Keratinocyte (primary cell): ENCODE data around the gene ARMH1. TPM values are rescaled to one million over a fixed set of nuclear protein-coding genes. Genes with fewer than 3 reads are reported as not detected.

Source experiments
- DNase-seq: peaks from one replicate; pipeline ENCODE4 v3.0.0-alpha.2; 2011; ENCODE audit warnings: low read depth, missing footprints, low spot score
- FAIRE-seq: peaks from 2 replicates; lab custom pipeline; 2011; peaks lifted over from hg19 to GRCh38; lab: Jason Lieb, UNC
- H2AFZ ChIP-seq: 2 replicates; pipeline ENCODE4 v1.6.0; 2012; ENCODE audit warnings: low read length, control low read depth, inconsistent platforms; ENCODE audit not compliant: control insufficient read depth
- H3K27ac ChIP-seq: 2 replicates; pipeline ENCODE4 v1.5.1; 2011; ENCODE audit warnings: low read length; ENCODE audit not compliant: control insufficient read depth, insufficient read depth
- H3K27me3 ChIP-seq: 3 replicates; pipeline ENCODE4 v1.6.0; 2011; ENCODE audit warnings: low read length; ENCODE audit not compliant: control insufficient read depth, insufficient read depth; ENCODE audit errors: extremely low read depth
- H3K36me3 ChIP-seq, 2 experiments: 2 replicates in 1 of 2; 3 replicates in 1 of 2; pipeline ENCODE4 v1.5.1; 2011; ENCODE audit warnings: low read length in 2 of 2, mild to moderate bottlenecking in 1 of 2; ENCODE audit not compliant: control insufficient read depth in 2 of 2, insufficient read depth in 2 of 2; ENCODE audit errors: extremely low read depth in 1 of 2
- H3K4me1 ChIP-seq: 3 replicates; pipeline ENCODE4 v1.5.1; 2011; ENCODE audit warnings: low read length; ENCODE audit not compliant: control insufficient read depth, insufficient read depth; ENCODE audit errors: extremely low read depth
- H3K4me2 ChIP-seq: 3 replicates; pipeline ENCODE4 v1.6.0; 2011; ENCODE audit warnings: low read depth, low read length; ENCODE audit not compliant: control insufficient read depth, insufficient read depth; ENCODE audit errors: extremely low read depth
- H3K4me3 ChIP-seq, 3 experiments: fragments of 200-600 bp in 1 of 3; sonication (generic) in 1 of 3; 2 replicates in 2 of 3; 3 replicates in 1 of 3; pipeline ENCODE4 v1.5.1; 2011 to 2016; ENCODE audit warnings: low read length in 3 of 3, mild to moderate bottlenecking in 3 of 3, control low read depth in 2 of 3, inconsistent platforms in 1 of 3, low read depth in 1 of 3, mixed read lengths in 1 of 3, mixed run types in 1 of 3, moderate library complexity in 1 of 3; ENCODE audit not compliant: control insufficient read depth in 2 of 3, insufficient read depth in 2 of 3; ENCODE audit errors: extremely low read depth in 1 of 3
- H3K79me2 ChIP-seq: 2 replicates; pipeline ENCODE4 v1.6.0; 2012; ENCODE audit warnings: low read length; ENCODE audit not compliant: control insufficient read depth, insufficient read depth
- H3K9ac ChIP-seq: 3 replicates; pipeline ENCODE4 v1.6.0; 2011; ENCODE audit warnings: low read length; ENCODE audit not compliant: control insufficient read depth, insufficient read depth; ENCODE audit errors: extremely low read depth
- H3K9me1 ChIP-seq: 3 replicates; pipeline ENCODE4 v1.6.0; 2011; ENCODE audit warnings: low read length; ENCODE audit not compliant: control insufficient read depth, insufficient read depth; ENCODE audit errors: extremely low read depth
- H3K9me3 ChIP-seq: 2 replicates; pipeline ENCODE4 v1.5.1; 2012; ENCODE audit warnings: low read depth, low read length; ENCODE audit not compliant: control insufficient read depth
- H4K20me1 ChIP-seq: 3 replicates; pipeline ENCODE4 v1.6.0; 2011; ENCODE audit warnings: low read length; ENCODE audit not compliant: control insufficient read depth, insufficient read depth; ENCODE audit errors: extremely low read depth
- EZH2 ChIP-seq: IDR thresholded peaks from one replicate; pipeline ENCODE4 v1.6.1; 2012; ENCODE audit warnings: inconsistent platforms, mild to moderate bottlenecking, low read length, moderate library complexity
- dilution Hi-C: fragments of 300-500 bp; cut with MboI; formaldehyde crosslinking; loops from one replicate; pipeline ENCODE4 v1.7.0; 2020; ENCODE audit warnings: low sequenced_read_pairs; ENCODE audit not compliant: extremely low pct_ligation_motif_present
- polyA plus RNA-seq, 5 experiments: library from polyadenylated mRNA; depleted of rRNA in 3 of 5; stranded (reverse) in 3 of 5; stranded (forward) in 1 of 5; unstranded in 1 of 5; fragments of >200 nt; gene quantifications; 1 replicate in 1 of 5; 2 replicates in 3 of 5; 3 replicates in 1 of 5; pipeline versions ENCODE4 v1.2.1 to v1.2.3, GENCODE V29; 2011 to 2012; ENCODE audit warnings: missing spikeins in 2 of 5, low read depth in 1 of 5, low replicate concordance in 1 of 5
- TF ChIP-seq, protein P1 (sequence below), 3 experiments: IDR thresholded peaks in 1 of 3; conservative IDR thresholded peaks in 1 of 3; optimal IDR thresholded peaks in 1 of 3; 2 replicates in 2 of 3; 3 replicates in 1 of 3; pipeline versions ENCODE3 to v1.5.1; 2011; ENCODE audit warnings: low read length in 3 of 3, mild to moderate bottlenecking in 3 of 3, moderate library complexity in 2 of 3, control low read depth in 1 of 3, inconsistent platforms in 1 of 3; ENCODE audit not compliant: insufficient read depth in 2 of 3; ENCODE audit errors: extremely low read depth in 1 of 3

Gene ARMH1
- polyA plus RNA-seq, 1 donor (not counting 4 experiments of a cell fraction or from before 2014, with no cell fraction given), result 0.22 TPM

- H3K9me1 ChIP-seq, result peaks cover 5% of the 10 kb centered on the region
- H3K36me3 ChIP-seq, result peaks cover 11 to 28% of the 10 kb centered on the region in 2 experiments
- H3K9ac ChIP-seq, result peak overlapping the region; percentile 80
- peaks cover 17% of the 10 kb centered on the region for H3K79me2 ChIP-seq
- H3K27ac ChIP-seq, result peak overlapping the region; percentile 56
- H3K4me3 ChIP-seq, result peak overlapping the region; percentile 58 to 84 (median 80)
- no peak for DNase-seq
- TF ChIP-seq, protein P1, sequence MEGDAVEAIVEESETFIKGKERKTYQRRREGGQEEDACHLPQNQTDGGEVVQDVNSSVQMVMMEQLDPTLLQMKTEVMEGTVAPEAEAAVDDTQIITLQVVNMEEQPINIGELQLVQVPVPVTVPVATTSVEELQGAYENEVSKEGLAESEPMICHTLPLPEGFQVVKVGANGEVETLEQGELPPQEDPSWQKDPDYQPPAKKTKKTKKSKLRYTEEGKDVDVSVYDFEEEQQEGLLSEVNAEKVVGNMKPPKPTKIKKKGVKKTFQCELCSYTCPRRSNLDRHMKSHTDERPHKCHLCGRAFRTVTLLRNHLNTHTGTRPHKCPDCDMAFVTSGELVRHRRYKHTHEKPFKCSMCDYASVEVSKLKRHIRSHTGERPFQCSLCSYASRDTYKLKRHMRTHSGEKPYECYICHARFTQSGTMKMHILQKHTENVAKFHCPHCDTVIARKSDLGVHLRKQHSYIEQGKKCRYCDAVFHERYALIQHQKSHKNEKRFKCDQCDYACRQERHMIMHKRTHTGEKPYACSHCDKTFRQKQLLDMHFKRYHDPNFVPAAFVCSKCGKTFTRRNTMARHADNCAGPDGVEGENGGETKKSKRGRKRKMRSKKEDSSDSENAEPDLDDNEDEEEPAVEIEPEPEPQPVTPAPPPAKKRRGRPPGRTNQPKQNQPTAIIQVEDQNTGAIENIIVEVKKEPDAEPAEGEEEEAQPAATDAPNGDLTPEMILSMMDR (optimal IDR thresholded peaks at IDR 0.05 in 1 of 3, IDR thresholded peaks at IDR 0.05 in 1 of 3, conservative IDR thresholded peaks at IDR 0.05 in 1 of 3; ENCODE audit: extremely low read depth in 1 of 3, insufficient read depth in 2 of 3, low read length in 3 of 3), result no peak
- no peak for TF ChIP-seq EZH2
- dilution Hi-C loops, result no loop called here
- peaks cover 38% of the 10 kb centered on the region for H3K4me1 ChIP-seq
- H3K27me3 ChIP-seq, result no peaks in the 10 kb centered on the region
- peak overlapping the region; percentile 17 for H2AFZ ChIP-seq
- FAIRE-seq, result peak; percentile 48
- peak overlapping the region; percentile 97 for H3K4me2 ChIP-seq
- peaks cover 8% of the 10 kb centered on the region for H4K20me1 ChIP-seq
- H3K9me3 ChIP-seq, result no peaks in the 10 kb centered on the region
Measured at GRCh38 chr1:44632598-44632997, 41.9 kb upstream of the ARMH1 start.

DNA sequence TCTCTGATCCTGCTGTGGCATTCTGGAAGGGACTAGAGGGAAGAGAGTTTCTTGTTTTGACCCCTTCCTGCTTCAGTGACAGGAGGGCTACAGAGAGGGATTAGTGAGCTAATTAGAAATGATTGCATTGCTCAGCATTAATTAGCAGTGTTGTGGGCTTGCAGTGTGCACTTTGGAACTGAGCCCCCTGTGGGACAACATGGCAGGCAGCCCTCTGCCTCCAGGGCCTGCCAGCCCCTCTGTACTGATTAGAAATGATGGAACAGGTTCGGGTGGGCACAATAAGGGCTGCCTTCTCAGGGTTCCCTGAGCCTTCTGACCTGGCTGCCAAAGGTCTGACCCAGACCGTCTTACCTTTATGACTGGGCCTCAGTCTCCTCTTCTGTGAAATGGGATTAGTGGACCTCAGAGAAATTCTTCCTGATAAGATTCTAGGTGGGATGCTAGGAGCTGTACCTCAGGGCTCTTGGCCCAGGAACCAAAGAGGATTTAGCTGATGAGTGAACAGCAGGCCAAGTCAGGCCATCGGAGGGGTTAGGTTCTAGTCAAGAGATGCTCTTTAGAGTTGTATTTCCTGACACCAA, 39.8 kb upstream of the ARMH1 start:
- no peak for TF ChIP-seq EZH2
- TF ChIP-seq, protein P1 (optimal IDR thresholded peaks at IDR 0.05 in 1 of 3, IDR thresholded peaks at IDR 0.05 in 1 of 3, conservative IDR thresholded peaks at IDR 0.05 in 1 of 3; ENCODE audit: extremely low read depth in 1 of 3, insufficient read depth in 2 of 3, low read length in 3 of 3), result no peak
- FAIRE-seq (no peak), DNase-seq (no peak)
- peaks cover 29% of the 10 kb centered on the region for H3K4me1 ChIP-seq
- H3K27ac ChIP-seq, result no peak overlapping the region
- no peaks in the 10 kb centered on the region for H3K27me3 ChIP-seq
- peaks cover 5% of the 10 kb centered on the region for H3K9me1 ChIP-seq
- H2AFZ ChIP-seq, result no peak overlapping the region
- dilution Hi-C loops, result no loop called here
- no peak overlapping the region for H3K4me3 ChIP-seq
- no peak overlapping the region for H3K9ac ChIP-seq
- peaks cover 8% of the 10 kb centered on the region for H4K20me1 ChIP-seq
- peaks cover 17 to 45% of the 10 kb centered on the region in 2 experiments for H3K36me3 ChIP-seq
- H3K79me2 ChIP-seq, result peaks cover 17% of the 10 kb centered on the region
- no peak overlapping the region for H3K4me2 ChIP-seq
- H3K9me3 ChIP-seq, result no peaks in the 10 kb centered on the region
